H1 (cell line): ENCODE results near the gene FARS2. TPM values are rescaled to one million over a fixed set of nuclear protein-coding genes. Genes with fewer than 3 reads are reported as not detected.

ENCODE experiments used
- BCL11A ChIP-seq, 2 experiments: IDR thresholded peaks; one replicate each; pipeline ENCODE4 v1.6.1; 2011; ENCODE audit warnings: low read depth in 2 of 2, low read length in 2 of 2, mild to moderate bottlenecking in 2 of 2
- CHD7 ChIP-seq: fragments of 300-600 bp; sonication (generic); IDR thresholded peaks from 2 replicates; pipeline ENCODE4 v1.7.1; 2012; ENCODE audit warnings: low read length, moderate library complexity, mild to moderate bottlenecking, inconsistent platforms; ENCODE audit not compliant: insufficient replicate concordance
- CTCF ChIP-seq, 3 experiments: IDR thresholded peaks; 1 replicate in 2 of 3; 2 replicates in 1 of 3; pipeline versions ENCODE4 v1.5.1 to v1.6.1; 2011; ENCODE audit warnings: low read length in 3 of 3, mild to moderate bottlenecking in 3 of 3, inconsistent platforms in 2 of 3, low read depth in 1 of 3, moderate library complexity in 1 of 3; ENCODE audit not compliant: insufficient read depth in 1 of 3; ENCODE audit errors: control extremely low read depth in 1 of 3
- JUN ChIP-seq: IDR thresholded peaks from 2 replicates; pipeline ENCODE4 v1.6.1; 2011; ENCODE audit warnings: low read depth, mild to moderate bottlenecking, improper control_type of control experiment, low read length
- KDM5A ChIP-seq: fragments of 200-600 bp; IDR thresholded peaks from 2 replicates; pipeline ENCODE4 v1.7.1; 2012; ENCODE audit warnings: mild to moderate bottlenecking, low read length, inconsistent platforms, mixed read lengths
- MAFK ChIP-seq: IDR thresholded peaks from 2 replicates; pipeline ENCODE4 v1.6.1; 2012; ENCODE audit warnings: low read depth, mild to moderate bottlenecking, improper control_type of control experiment, low read length
- RXRA ChIP-seq: IDR thresholded peaks from 2 replicates; pipeline ENCODE4 v1.6.1; 2011; ENCODE audit warnings: low read depth, mild to moderate bottlenecking, low read length, moderate library complexity; ENCODE audit not compliant: insufficient read depth
- polyA plus RNA-seq, 7 experiments: library from polyadenylated mRNA; depleted of rRNA in 3 of 7; stranded (reverse) in 5 of 7; unstranded in 2 of 7; fragments of >200 nt in 5 of 7; fragments of 200-250 nt in 2 of 7; gene quantifications; 1 replicate in 5 of 7; 2 replicates in 1 of 7; 4 replicates in 1 of 7; pipeline versions ENCODE4 v1.2.1 to v1.2.3, GENCODE V29; 2011 to 2013; ENCODE audit warnings: missing spikeins in 2 of 7, mixed read lengths in 2 of 7
- total RNA-seq: library from RNA; stranded (reverse); fragmentation: NEBNext Ultra II Directional; extraction: Animal tissue kit (Norgen Biotek cat#: 25700); gene quantifications from 2 replicates; pipeline ENCODE4 v1.2.1, GENCODE V29; 2021

The FARS2 gene
- total and polyA plus RNA-seq, 2 of the 8 experiments (the other 6 are each of a cell fraction or from before 2014, with no cell fraction given), result 11.7 to 14.4 TPM

DNA sequence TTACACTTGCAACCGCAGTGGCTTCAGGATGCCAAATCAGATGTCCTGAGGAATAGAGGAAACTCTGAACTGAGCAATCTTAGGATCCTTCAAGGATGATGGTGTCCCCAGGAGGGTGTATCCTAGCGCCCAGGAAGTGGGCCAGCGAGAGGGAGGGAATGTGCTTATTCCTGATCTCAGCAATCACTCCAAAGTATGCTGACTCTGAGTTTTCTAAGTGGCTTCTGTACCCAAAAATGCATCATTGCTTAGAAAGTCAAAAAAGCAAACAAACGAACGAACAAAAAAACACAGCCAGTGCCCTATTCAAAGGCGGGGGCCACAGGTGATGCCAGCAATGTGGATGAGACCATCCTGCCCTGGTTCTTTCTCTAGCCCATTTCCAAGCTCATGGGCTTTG, 514.8 kb downstream of the FARS2 start (continued):
- no peak for TF ChIP-seq CHD7
- no peak for TF ChIP-seq JUN
- TF ChIP-seq RXRA, result no peak
- TF ChIP-seq MAFK, result no peak
- no peak for TF ChIP-seq KDM5A
- TF ChIP-seq CTCF (IDR thresholded peaks at IDR 0.05; ENCODE audit: control extremely low read depth in 1 of 3, insufficient read depth in 1 of 3, low read depth in 1 of 3, low read length in 3 of 3), result no peak
- TF ChIP-seq BCL11A (IDR thresholded peaks at IDR 0.05; ENCODE audit: low read depth in 2 of 2, low read length in 2 of 2), result no peak
- TF ChIP-seq, all 59 proteins: peak for 0
